Left renal cortex interstitium (tissue), 4 donors: ENCODE data around the gene ARFGEF2. TPM values are rescaled to one million over a fixed set of nuclear protein-coding genes. Genes with fewer than 3 reads are reported as not detected.
"Not testable (repeated sequence)": the region's sequence is repeated elsewhere in the genome, so short reads cannot be mapped to it uniquely, and the experiment has no call there.

Experiments used
- DNase-seq, 4 donors: peaks; one replicate each; pipeline ENCODE4 v3.0.0-alpha.2; 2013; ENCODE audit warnings: low read depth in 4 of 4, low spot score in 2 of 4, missing footprints in 1 of 4
- polyA plus RNA-seq, 4 donors: library from polyadenylated mRNA; unstranded; fragments of 120-200 nt; gene quantifications; one replicate each; pipeline ENCODE4 v1.2.1, GENCODE V29; 2013; ENCODE audit not compliant: insufficient read length in 4 of 4

The ARFGEF2 gene
- polyA plus RNA-seq, 4 donors, result 23.2 to 31.5 (median 27.2) TPM

DNA sequence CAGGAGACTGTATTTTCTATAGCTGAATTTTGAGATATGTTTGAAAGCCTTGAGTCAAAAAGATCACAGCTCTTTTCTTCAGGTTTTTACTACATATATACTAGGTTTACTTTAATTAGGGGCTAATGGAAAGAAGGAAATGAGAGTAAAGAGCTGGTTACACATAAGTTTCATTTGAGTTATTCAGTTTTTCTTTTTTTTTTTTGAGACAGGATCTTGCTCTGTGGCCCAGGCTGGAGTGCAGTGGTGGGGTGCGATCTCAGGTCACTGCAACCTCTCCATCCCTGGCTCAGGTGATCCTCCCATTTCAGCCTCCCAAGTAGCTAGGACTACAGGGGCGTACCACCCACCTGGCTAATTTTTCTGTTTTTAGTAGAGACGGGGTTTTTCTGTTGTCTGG lies 4.8 kb downstream of the ARFGEF2 start:
- no peak for DNase-seq

GRCh38 chr20:48926821-48927220 lies 5.3 kb downstream of the ARFGEF2 start:
- DNase-seq, result no peak

GRCh38 chr20:48928832-48929725 lies 7.6 kb downstream of the ARFGEF2 start:
- no peak for DNase-seq

DNA sequence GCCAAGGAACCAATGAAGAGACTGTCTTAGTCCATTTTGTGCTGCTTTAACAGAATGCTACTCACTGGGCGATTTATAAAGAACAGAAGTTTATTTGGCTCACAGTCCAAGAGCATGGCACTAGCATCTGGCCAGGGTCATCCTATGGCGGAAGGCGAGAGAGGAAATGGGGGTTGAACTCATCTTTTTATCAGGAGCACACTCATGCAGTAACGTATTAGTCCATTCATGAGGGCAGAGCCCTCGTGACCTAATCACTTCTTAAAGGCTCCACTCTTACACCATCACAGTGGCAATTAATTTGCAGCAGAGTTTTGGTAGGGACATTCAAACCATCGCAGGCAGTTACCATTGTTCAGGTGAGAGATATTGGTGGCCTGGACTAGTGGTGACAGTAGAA lies 8.5 kb downstream of the ARFGEF2 start:
- no peak for DNase-seq

DNA sequence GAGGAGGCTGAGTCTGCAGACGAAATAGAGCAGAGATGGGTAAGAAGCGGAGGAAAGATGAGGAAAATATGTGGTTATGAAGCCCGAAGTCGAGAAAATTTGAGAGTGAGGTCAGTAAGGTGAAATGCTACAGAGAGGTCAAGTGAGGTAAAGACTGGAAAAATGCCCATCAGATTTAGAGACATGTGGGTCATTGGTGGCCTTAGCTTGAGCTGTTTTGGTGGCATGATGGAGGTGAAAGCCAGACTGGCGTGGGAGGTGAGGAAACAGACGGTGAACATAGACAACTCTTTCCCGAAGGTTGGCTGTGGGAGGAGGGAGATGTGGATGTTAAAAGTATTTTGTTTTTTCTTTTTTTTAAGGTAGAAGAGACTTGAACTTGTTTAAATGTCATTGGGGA lies 9.4 kb downstream of the ARFGEF2 start:
- no peak for DNase-seq

- DNase-seq, result no peak
These were observed 10.2 kb downstream of the ARFGEF2 start for GRCh38 chr20:48931527-48932374.

DNA sequence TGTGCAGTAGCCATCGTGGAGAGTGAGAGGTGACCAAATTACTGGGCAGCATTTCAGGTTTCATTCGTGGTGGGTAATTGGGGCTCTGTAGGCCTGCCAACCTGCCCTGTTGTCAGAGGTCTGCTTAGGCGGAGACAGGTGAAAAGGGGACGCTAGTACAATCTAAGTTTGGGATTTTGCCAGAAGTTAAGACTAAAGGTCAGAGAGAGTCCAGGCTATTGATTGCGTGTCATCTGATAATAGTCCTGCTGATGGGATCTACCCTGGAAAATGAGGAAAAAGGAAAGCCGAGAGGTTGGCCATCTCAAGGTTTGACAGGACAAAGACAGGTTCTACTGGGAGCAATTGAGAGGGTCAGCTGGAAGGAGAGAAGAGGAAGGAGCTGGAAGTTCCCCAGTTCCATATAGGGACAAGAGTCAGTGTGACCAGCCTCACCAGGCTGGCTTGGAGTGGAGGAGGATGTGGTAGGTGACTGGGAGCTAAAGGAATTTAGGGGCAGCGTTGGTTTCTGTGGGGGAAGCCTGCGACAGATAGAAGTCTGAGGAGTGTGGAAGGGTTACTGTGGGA lies 10.9 kb downstream of the ARFGEF2 start:
- no peak for DNase-seq

DNA sequence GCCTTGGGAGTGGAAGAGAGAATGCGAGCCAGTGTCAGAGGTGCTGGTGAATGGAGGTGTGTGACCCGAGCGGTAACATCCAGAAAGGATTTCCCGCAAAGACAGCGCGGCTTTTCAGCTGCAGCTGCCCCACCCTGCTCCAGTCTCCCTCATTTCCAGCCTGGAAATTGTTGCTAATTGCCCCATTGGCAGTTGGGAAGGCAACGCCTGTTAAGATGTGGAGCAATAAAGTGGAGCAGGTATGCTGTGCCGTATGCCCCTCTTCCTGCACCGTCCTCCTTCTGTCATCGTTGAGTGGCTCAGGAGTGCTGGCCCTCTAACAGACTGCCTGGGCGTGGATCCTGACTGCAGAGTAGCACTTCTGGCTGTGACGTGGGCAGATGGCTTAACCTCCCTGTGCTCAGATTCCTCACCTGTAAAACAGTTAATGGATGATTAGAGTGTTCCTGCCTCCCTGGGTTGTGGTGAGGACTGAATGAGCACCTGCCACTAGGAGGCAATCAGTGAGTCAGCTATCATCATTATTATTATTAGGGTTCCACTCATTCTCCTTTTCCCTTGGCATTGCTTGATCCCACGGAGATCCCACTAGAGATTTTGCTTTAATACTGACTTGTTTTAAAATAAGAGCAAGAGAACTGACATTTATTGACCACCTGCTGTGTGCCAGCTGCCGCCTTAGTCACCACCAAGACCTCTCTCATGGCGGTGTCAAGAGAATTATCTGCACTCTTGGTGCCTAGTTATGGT lies 11.7 kb downstream of the ARFGEF2 start:
- no peak for DNase-seq

- DNase-seq, result not testable (repeated sequence)
These were observed 12.9 kb downstream of the ARFGEF2 start for GRCh38 chr20:48934273-48934877.

DNA sequence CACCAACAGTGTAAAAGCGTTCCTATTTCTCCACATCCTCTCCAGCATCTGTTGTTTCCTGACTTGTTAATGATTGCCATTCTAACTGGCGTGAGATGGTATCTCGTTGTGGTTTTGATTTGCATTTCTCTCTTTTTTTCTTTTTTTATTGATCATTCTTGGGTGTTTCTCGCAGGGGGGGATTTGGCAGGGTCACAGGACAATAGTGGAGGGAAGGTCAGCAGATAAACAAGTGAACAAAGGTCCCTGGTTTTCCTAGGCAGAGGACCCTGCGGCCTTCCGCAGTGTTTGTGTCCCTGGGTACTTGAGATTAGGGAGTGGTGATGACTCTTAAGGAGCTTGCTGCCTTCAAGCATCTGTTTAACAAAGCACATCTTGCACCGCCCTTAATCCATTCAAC lies 13.5 kb downstream of the ARFGEF2 start:
- DNase-seq, result not testable (repeated sequence)

- not testable (repeated sequence) for DNase-seq
These were observed 14.7 kb downstream of the ARFGEF2 start for GRCh38 chr20:48936178-48936577.

DNA sequence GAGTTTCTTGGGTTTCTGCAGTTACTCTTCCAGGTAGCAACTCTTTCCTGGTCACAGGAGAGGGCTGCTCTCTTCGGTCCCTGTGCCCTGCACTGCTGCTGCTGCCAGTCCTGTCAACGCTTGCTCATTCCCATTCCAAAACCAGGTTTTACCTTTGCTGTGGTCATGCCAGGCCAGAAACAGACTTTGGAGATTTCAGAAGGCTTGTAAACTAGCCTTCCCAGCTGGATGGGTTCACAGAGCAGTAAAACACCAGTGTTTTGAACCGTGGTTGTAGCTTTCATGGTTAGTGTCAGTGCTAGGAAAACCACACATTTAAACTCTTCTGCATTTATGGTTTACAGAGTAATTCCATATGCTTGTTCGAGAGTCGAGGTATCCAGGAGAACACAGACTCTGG lies 16.2 kb downstream of the ARFGEF2 start:
- no peak for DNase-seq

GRCh38 chr20:48938670-48939069 lies 17.2 kb downstream of the ARFGEF2 start:
- no peak for DNase-seq

DNA sequence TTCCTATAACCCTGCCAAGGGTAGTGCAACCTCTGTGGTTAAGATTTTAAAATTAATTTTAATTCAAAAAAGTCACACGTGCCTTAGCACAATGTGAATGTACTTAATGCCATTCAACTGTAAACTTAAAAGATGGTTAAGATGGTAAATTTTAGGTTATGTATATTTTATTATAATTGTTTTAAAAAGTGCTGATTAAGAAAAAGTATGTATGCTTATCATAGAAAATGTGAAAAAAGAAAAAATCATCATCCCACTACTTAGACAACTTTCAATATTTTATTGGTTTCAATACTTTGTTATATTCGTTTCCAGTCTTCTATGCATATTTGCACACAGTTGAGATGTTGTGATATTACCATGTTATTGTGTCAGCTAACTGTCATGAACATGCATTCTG lies 18.7 kb downstream of the ARFGEF2 start:
- no peak for DNase-seq

DNA sequence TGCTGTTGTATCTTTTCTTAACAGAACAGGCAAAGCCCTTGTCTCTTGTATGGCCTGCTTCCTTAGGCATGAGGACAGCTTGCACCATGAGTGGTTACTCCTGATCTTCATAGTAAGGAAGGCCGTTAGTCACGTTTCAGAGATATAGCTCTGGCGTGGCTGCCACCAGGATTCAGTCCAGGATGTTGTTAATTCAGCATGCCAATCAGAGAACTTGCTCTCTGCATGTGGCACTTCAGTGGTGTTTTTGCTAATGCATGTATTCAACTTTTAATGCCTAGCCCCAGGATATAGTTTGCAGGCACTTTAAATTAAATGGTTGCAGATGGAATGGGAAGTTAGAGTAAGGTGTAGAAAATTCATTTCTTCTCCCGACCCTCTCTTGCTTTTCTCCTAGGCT lies 20.0 kb downstream of the ARFGEF2 start:
- DNase-seq, result no peak

DNA sequence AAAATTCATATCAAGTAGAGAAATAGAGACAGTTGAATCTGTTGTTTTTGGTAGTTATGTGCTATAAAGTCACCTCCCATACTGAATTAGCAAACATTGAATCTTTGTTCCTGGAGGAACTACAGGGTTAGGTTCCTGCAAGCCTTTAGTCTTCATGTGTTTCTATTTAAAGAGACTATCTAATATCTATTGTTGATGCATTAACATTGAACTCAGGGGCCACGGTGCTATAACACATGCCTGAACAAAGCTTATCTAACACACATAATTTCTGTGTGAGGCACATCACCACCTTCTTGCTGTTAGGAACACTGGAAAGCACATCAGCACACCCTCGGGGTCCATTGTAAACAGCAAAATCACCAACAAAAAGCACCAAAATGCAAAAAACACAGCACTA lies 21.2 kb downstream of the ARFGEF2 start:
- no peak for DNase-seq

- DNase-seq, result no peak
These were observed 23.3 kb downstream of the ARFGEF2 start for GRCh38 chr20:48944663-48945297.

- no peak for DNase-seq
These were observed 24.5 kb downstream of the ARFGEF2 start for GRCh38 chr20:48945840-48946514.

GRCh38 chr20:48948612-48949011 lies 27.1 kb downstream of the ARFGEF2 start:
- DNase-seq, result no peak
